Mesenchymal stem cell (in vitro differentiated cells and primary cell): ENCODE results near the gene DDIT4.
"Not testable (repeated sequence)": the region's sequence is repeated elsewhere in the genome, so short reads cannot be mapped to it uniquely, and the experiment has no call there.

Experiments
- DNase-seq: peaks from one replicate; pipeline ENCODE4 v3.0.0-alpha.2; 2013
- H2AFZ ChIP-seq: one replicate; pipeline ENCODE4 v1.6.1; 2013; ENCODE audit warnings: low read depth, mild to moderate bottlenecking, control low read depth, inconsistent platforms, low read length, moderate library complexity
- H2AK5ac ChIP-seq: 2 replicates; pipeline ENCODE4 v1.6.1; 2013; ENCODE audit warnings: low read length, moderate library complexity, mild to moderate bottlenecking, inconsistent platforms; ENCODE audit not compliant: severe bottlenecking
- H2BK120ac ChIP-seq: one replicate; pipeline ENCODE4 v1.6.1; 2013; ENCODE audit warnings: low read depth, mild to moderate bottlenecking, inconsistent platforms, low read length, moderate library complexity
- H2BK12ac ChIP-seq, 2 experiments: one replicate each; pipeline ENCODE4 v1.6.1; 2013; ENCODE audit warnings: inconsistent platforms in 2 of 2, low read length in 2 of 2, mild to moderate bottlenecking in 2 of 2, moderate library complexity in 2 of 2, control low read depth in 1 of 2
- H2BK15ac ChIP-seq: one replicate; pipeline ENCODE4 v1.6.1; 2013; ENCODE audit warnings: mild to moderate bottlenecking, low read depth, inconsistent platforms; ENCODE audit not compliant: poor library complexity, severe bottlenecking
- H2BK5ac ChIP-seq: 2 replicates; pipeline ENCODE4 v1.6.1; 2013; ENCODE audit warnings: low read depth, mild to moderate bottlenecking, low read length, control low read depth, inconsistent platforms; ENCODE audit not compliant: poor library complexity, severe bottlenecking
- H3K14ac ChIP-seq, 2 experiments: one replicate each; pipeline ENCODE4 v1.6.1; 2013; ENCODE audit warnings: inconsistent platforms in 2 of 2, low read length in 2 of 2, control low read depth in 1 of 2, mild to moderate bottlenecking in 1 of 2, moderate library complexity in 1 of 2
- H3K18ac ChIP-seq, 2 experiments: one replicate each; pipeline ENCODE4 v1.6.1; 2013; ENCODE audit warnings: inconsistent platforms in 2 of 2, low read length in 2 of 2, control low read depth in 1 of 2, low read depth in 1 of 2, mild to moderate bottlenecking in 1 of 2
- H3K23ac ChIP-seq, 2 experiments: one replicate each; pipeline ENCODE4 v1.6.1; 2013; ENCODE audit warnings: inconsistent platforms in 2 of 2, low read length in 2 of 2, mild to moderate bottlenecking in 2 of 2, moderate library complexity in 2 of 2, control low read depth in 1 of 2
- H3K27ac ChIP-seq: 2 replicates; pipeline ENCODE4 v1.5.1; 2013; ENCODE audit warnings: mild to moderate bottlenecking, moderate library complexity, low read length, control low read depth, inconsistent platforms; ENCODE audit not compliant: poor library complexity, severe bottlenecking
- H3K27me3 ChIP-seq, 2 experiments: 2 replicates each; pipeline versions ENCODE4 v1.6.1 to v1.7.0; 2013; ENCODE audit warnings: low read length in 2 of 2, mild to moderate bottlenecking in 2 of 2, moderate library complexity in 2 of 2, control low read depth in 1 of 2, inconsistent platforms in 1 of 2; ENCODE audit not compliant: control insufficient read depth in 1 of 2, insufficient read depth in 1 of 2
- H3K36me3 ChIP-seq, 2 experiments: 2 replicates each; pipeline versions ENCODE4 v1.6.1 to v1.7.0; 2013; ENCODE audit warnings: low read length in 2 of 2, control low read depth in 1 of 2, inconsistent platforms in 1 of 2, low read depth in 1 of 2, mild to moderate bottlenecking in 1 of 2; ENCODE audit not compliant: insufficient read depth in 2 of 2, control insufficient read depth in 1 of 2
- H3K4ac ChIP-seq, 2 experiments: one replicate each; pipeline ENCODE4 v1.6.1; 2013; ENCODE audit warnings: inconsistent platforms in 2 of 2, low read length in 2 of 2, mild to moderate bottlenecking in 2 of 2, moderate library complexity in 2 of 2, control low read depth in 1 of 2, low read depth in 1 of 2
- H3K4me1 ChIP-seq: 2 replicates; pipeline ENCODE4 v1.6.1; 2013; ENCODE audit warnings: low read depth, low read length, control low read depth; ENCODE audit not compliant: control insufficient read depth, insufficient read depth
- H3K4me2 ChIP-seq: 2 replicates; pipeline ENCODE4 v1.6.1; 2013; ENCODE audit warnings: low read length, mild to moderate bottlenecking, inconsistent platforms; ENCODE audit not compliant: poor library complexity, severe bottlenecking
- H3K4me3 ChIP-seq, 2 experiments: 2 replicates each; pipeline versions ENCODE4 v1.5.1 to v1.7.0; 2013; ENCODE audit warnings: low read length in 2 of 2, mild to moderate bottlenecking in 2 of 2, control low read depth in 1 of 2, low read depth in 1 of 2; ENCODE audit not compliant: insufficient read depth in 1 of 2
- H3K79me1 ChIP-seq: replicated peaks from 2 replicates; pipeline ENCODE4 v1.6.1; 2013; ENCODE audit warnings: mild to moderate bottlenecking, control low read depth, low read length, inconsistent platforms; ENCODE audit not compliant: poor library complexity, severe bottlenecking
- H3K9ac ChIP-seq: 2 replicates; pipeline ENCODE4 v1.7.0; 2013; ENCODE audit warnings: mild to moderate bottlenecking, low read length, moderate library complexity
- H3K9me3 ChIP-seq: 2 replicates; pipeline ENCODE4 v1.7.0; 2013; ENCODE audit warnings: mild to moderate bottlenecking, low read length; ENCODE audit not compliant: control insufficient read depth
- H4K8ac ChIP-seq: one replicate; pipeline ENCODE4 v1.6.1; 2013; ENCODE audit warnings: inconsistent platforms, mild to moderate bottlenecking, low read length, moderate library complexity
- H4K91ac ChIP-seq: one replicate; pipeline ENCODE4 v1.6.1; 2013; ENCODE audit warnings: mild to moderate bottlenecking, low read length, inconsistent platforms
- WGBS: methylation state at CpG from one replicate; pipeline ENCODE4 v1.1.7; 2013; ENCODE audit warnings: mixed read lengths; 5-methylcytosine and 5-hydroxymethylcytosine counted together

The DDIT4 gene

DNA sequence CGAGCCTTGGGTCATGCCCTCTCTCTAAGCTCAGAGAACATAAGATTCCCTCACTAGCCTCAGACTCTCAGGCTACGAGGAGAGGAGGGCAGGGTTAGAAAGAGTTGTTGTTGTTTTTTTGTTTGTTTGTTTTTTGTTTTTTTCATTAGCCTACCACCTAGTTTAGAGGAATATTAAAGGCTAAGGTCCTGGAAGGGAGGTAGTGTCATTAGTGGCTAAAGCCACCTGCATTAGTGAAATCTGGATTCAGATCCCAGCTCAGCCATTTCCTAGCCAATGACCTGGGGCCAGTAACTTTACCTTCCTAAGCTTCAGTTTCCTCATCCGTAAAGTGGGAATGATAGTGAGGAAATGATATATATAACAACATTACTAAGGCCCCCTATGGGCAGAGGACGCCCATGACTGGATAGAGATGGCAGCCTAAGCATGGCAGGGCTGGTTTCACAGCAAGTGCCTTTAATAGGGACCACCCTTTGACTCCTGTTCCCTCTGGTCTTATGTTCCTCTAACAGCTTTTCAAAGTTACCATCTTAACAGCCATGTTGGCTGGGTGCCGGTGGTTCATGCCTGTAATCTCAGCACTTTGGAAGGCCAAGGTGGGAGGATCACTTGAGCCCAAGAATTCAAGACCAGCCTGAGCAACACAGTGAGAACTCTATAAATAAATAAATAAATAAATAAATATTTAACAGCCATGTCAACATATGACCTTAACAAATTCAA, 5.1 kb downstream of the DDIT4 start:
- no peak overlapping the region for H3K4ac ChIP-seq
- H2BK15ac ChIP-seq: no peak overlapping the region
- H3K27ac ChIP-seq: no peak overlapping the region
- no peak overlapping the region for H2AFZ ChIP-seq
- no peak overlapping the region for H3K14ac ChIP-seq
- no peak overlapping the region for H2BK5ac ChIP-seq
- peak overlapping the region; percentile 37 for H4K8ac ChIP-seq
- H3K27me3 ChIP-seq: no peaks in the 10 kb centered on the region
- WGBS: 95% methylated on average over 2 of the region's 5 CpGs
- no peak overlapping the region for H4K91ac ChIP-seq
- no peak for DNase-seq
- H3K23ac ChIP-seq: no peak overlapping the region
- H3K9ac ChIP-seq: no peak overlapping the region
- peaks cover 2% of the 10 kb centered on the region for H3K79me1 ChIP-seq
- no peak overlapping the region for H3K18ac ChIP-seq
- H2BK12ac ChIP-seq: peak overlapping the region; percentile 29 to 49
- H2BK120ac ChIP-seq: no peak overlapping the region
- H3K4me2 ChIP-seq: no peak overlapping the region
- H3K4me3 ChIP-seq: no peak overlapping the region
- peaks cover 18% of the 10 kb centered on the region for H3K4me1 ChIP-seq
- no peaks in the 10 kb centered on the region for H3K9me3 ChIP-seq
- no peak overlapping the region for H2AK5ac ChIP-seq
- H3K36me3 ChIP-seq: peaks cover 15 to 21% of the 10 kb centered on the region in 2 experiments

DNA sequence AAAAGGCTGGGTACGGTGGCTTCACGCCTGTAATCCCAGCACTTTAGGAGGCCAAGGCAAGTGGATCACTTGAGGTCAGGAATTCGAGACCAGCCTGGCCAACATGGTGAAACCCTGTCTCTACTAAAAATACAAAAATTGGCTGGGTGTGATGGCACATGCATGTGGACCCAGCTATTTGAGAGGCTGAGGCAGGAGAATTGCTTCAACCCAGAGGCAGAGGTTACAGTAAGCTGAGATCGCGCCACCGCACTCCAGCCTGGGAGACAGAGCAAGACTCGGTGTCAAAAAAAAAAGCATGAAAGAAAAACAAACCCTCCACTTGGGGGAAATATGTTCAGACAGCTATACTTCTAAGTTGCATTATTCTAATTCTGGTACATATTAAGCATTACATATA, 5.9 kb downstream of the DDIT4 start:
- not testable (repeated sequence) for H3K9ac ChIP-seq
- WGBS: 94% methylated on average over 6 of the region's 7 CpGs
- peaks cover 14 to 21% of the 10 kb centered on the region in 2 experiments for H3K36me3 ChIP-seq

DNA sequence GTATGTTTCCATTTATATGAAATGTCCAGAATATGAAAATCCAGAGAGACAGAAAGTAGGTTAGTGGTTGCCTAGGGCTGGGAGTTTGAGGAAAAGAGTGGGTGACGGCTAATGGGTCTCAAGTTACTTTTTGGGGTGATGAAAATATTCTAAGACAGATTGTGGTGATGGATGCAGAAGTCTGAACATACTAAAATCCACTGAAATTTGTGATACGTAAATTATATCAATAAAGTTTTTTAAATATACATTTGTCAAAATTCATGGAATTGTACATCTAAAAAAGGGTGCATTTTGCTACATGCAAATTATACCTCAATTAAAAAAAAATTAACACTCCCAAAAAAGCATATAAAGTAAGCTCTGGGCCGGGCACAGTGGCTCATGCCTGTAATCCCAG, 9.4 kb downstream of the DDIT4 start:
- H2BK15ac ChIP-seq: no peak overlapping the region
- H3K18ac ChIP-seq: no peak overlapping the region
- H2AFZ ChIP-seq: no peak overlapping the region
- no peak overlapping the region for H4K8ac ChIP-seq
- no peak overlapping the region for H2BK5ac ChIP-seq
- H4K91ac ChIP-seq: no peak overlapping the region
- no peak overlapping the region for H3K4me3 ChIP-seq
- H3K27ac ChIP-seq: no peak overlapping the region
- no peak overlapping the region for H3K4ac ChIP-seq
- no peaks in the 10 kb centered on the region for H3K79me1 ChIP-seq
- no peak overlapping the region for H2AK5ac ChIP-seq
- 50% methylated on average over 2 of the region's 3 CpGs for WGBS
- peaks cover 2% of the 10 kb centered on the region for H3K4me1 ChIP-seq
- H3K4me2 ChIP-seq: no peak overlapping the region
- no peaks in the 10 kb centered on the region for H3K27me3 ChIP-seq
- H2BK120ac ChIP-seq: no peak overlapping the region
- H3K36me3 ChIP-seq: no peaks in the 10 kb centered on the region
- H3K14ac ChIP-seq: no peak overlapping the region
- H3K9ac ChIP-seq: no peak overlapping the region
- no peak overlapping the region for H3K23ac ChIP-seq
- H3K9me3 ChIP-seq: no peaks in the 10 kb centered on the region
- DNase-seq: no peak
- no peak overlapping the region for H2BK12ac ChIP-seq

More for the DNA sequence above, 5.9 kb downstream of the DDIT4 start:
- not testable (repeated sequence) for H3K4me3 ChIP-seq, H3K79me1 ChIP-seq, H2BK15ac ChIP-seq, H3K27me3 ChIP-seq, H3K4me2 ChIP-seq, H3K4ac ChIP-seq, H3K18ac ChIP-seq, H2BK120ac ChIP-seq, H3K23ac ChIP-seq, H2AFZ ChIP-seq, H3K27ac ChIP-seq, H2AK5ac ChIP-seq, H4K91ac ChIP-seq, H3K9me3 ChIP-seq, H2BK12ac ChIP-seq, H2BK5ac ChIP-seq, DNase-seq, H4K8ac ChIP-seq, H3K14ac ChIP-seq
- peaks cover 17% of the 10 kb centered on the region for H3K4me1 ChIP-seq

DNA sequence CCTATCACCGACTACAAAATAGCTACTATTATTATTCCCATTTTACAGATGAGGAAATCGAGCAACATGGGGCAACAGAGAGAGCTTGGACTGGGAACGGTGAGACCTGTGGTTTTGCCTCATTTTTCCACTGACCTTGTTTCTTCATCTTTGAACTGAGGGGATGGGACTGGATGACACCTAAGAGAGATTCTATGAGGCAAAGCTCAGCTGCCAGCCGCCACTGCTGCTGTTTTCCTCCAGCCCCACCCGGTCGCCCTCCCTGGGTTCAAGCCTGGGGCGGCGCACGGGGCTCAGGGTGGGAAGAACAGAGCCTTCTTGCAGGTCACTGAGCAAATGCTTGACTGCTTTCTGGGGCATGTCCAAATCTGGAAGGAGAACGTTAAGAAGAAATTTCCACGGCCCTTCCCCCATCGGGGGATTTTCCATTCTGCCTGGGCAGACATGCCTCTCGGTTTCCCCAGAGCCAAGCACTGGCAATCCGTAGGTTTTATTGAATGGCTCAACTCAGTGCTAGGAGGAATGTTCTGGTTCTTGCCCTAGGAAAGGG, 12.3 kb downstream of the DDIT4 start:
- H2BK15ac ChIP-seq: peak overlapping the region; percentile 80
- H2BK120ac ChIP-seq: peak overlapping the region; percentile 19
- H3K14ac ChIP-seq: no peak overlapping the region
- H3K4me2 ChIP-seq: no peak overlapping the region
- no peak overlapping the region for H4K8ac ChIP-seq
- no peak overlapping the region for H3K9ac ChIP-seq
- H4K91ac ChIP-seq: no peak overlapping the region
- H3K9me3 ChIP-seq: no peaks in the 10 kb centered on the region
- DNase-seq: no peak
- no peaks in the 10 kb centered on the region for H3K27me3 ChIP-seq
- peak overlapping the region in 1 of 2 experiments; percentile 54 for H2BK12ac ChIP-seq
- WGBS: 79% methylated on average over 14 of the region's 14 CpGs
- H3K18ac ChIP-seq: peak overlapping the region in 1 of 2 experiments; percentile 43
- no peak overlapping the region for H3K4ac ChIP-seq
- no peak overlapping the region for H3K23ac ChIP-seq
- no peak overlapping the region for H2AFZ ChIP-seq
- no peak overlapping the region for H3K4me3 ChIP-seq
- no peaks in the 10 kb centered on the region for H3K79me1 ChIP-seq
- H3K36me3 ChIP-seq: no peaks in the 10 kb centered on the region
- no peak overlapping the region for H2AK5ac ChIP-seq
- no peak overlapping the region for H3K27ac ChIP-seq
- H3K4me1 ChIP-seq: peaks cover 2% of the 10 kb centered on the region
- no peak overlapping the region for H2BK5ac ChIP-seq
